WTC11 (cell line): ENCODE measurements around the gene KCTD2.
"Not testable (repeated sequence)": the region's sequence is repeated elsewhere in the genome, so short reads cannot be mapped to it uniquely, and the experiment has no call there.

Experiments
- CDX4 ChIP-seq: fragments of 250-450 bp; sonication (Bioruptor Pico); IDR thresholded peaks from 2 replicates; pipeline ENCODE4 v1.9.0; 2021; ENCODE audit warnings: moderate library complexity, mild to moderate bottlenecking, inconsistent platforms, borderline replicate concordance
- CREB1 ChIP-seq: sonication (generic); formaldehyde crosslinking; IDR thresholded peaks from 2 replicates; pipeline ENCODE4 v1.8.0; 2023; ENCODE audit warnings: mild to moderate bottlenecking, missing genetic modification reagents
- CTCF ChIP-seq: fragments of 200-600 bp; IDR thresholded peaks from 2 replicates; pipeline ENCODE4 v1.8.0; 2022; ENCODE audit warnings: antibody characterized with exemption
- ESRRA ChIP-seq: sonication (generic); formaldehyde crosslinking; IDR thresholded peaks from 2 replicates; pipeline ENCODE4 v1.8.1; 2022; ENCODE audit warnings: mild to moderate bottlenecking, missing genetic modification reagents, borderline replicate concordance
- JUN ChIP-seq: sonication (generic); formaldehyde crosslinking; IDR thresholded peaks from 2 replicates; pipeline ENCODE4 v1.8.0; 2023; ENCODE audit warnings: mild to moderate bottlenecking, missing genetic modification reagents
- MAX ChIP-seq: sonication (generic); formaldehyde crosslinking; IDR thresholded peaks from 2 replicates; pipeline ENCODE4 v1.8.0; 2022; ENCODE audit warnings: mild to moderate bottlenecking, missing genetic modification reagents
- NFE2L1 ChIP-seq: sonication (generic); formaldehyde crosslinking; IDR thresholded peaks from 2 replicates; pipeline ENCODE4 v1.8.1; 2023; ENCODE audit warnings: missing genetic modification reagents
- NFYB ChIP-seq: sonication (generic); formaldehyde crosslinking; conservative IDR thresholded peaks from 2 replicates; pipeline ENCODE4 v1.8.0; 2022; ENCODE audit warnings: low read depth, missing genetic modification reagents
- NR2C2 ChIP-seq: sonication (generic); formaldehyde crosslinking; IDR thresholded peaks from 2 replicates; pipeline ENCODE4 v1.8.0; 2022; ENCODE audit warnings: mild to moderate bottlenecking, missing genetic modification reagents
- ZSCAN18 ChIP-seq: fragments of 250-450 bp; sonication (Bioruptor Pico); IDR thresholded peaks from 2 replicates; pipeline ENCODE4 v2.1.2; 2022; ENCODE audit warnings: mild to moderate bottlenecking, moderate library complexity

- TF ChIP-seq CTCF; NR2C2 (CRISPR knock-in tag); NFE2L1 (CRISPR knock-in tag); ESRRA (CRISPR knock-in tag); JUN (CRISPR knock-in tag); ZSCAN18 (CRISPR knock-in tag); MAX (CRISPR knock-in tag); NFYB (CRISPR knock-in tag); CDX4 (CRISPR knock-in tag); CREB1: not testable (repeated sequence)
Measured at GRCh38 chr17:75006084-75006483, 40.9 kb upstream of the KCTD2 start.
